GM13977 (cell line): Measurements from ENCODE around the gene TNFRSF17.

Source experiments
- DNase-seq: peaks from one replicate; pipeline ENCODE4 v3.0.0; 2012; ENCODE audit warnings: low spot score
- CTCF ChIP-seq: IDR thresholded peaks from 2 replicates; pipeline ENCODE4 v1.5.1; 2012; ENCODE audit warnings: mild to moderate bottlenecking, control low read depth; ENCODE audit not compliant: insufficient read depth; ENCODE audit errors: extremely low read depth, missing control alignments
- in situ Hi-C: fragments of 300-500 bp; cut with MboI; formaldehyde crosslinking; loops from one replicate; pipeline ENCODE4 v1.12.0; 2022; ENCODE audit warnings: low sequenced_read_pairs, low pct_unique_long_range_greater_than_20kb, mixed read lengths, inconsistent platforms; ENCODE audit not compliant: unreplicated experiment

TNFRSF17 gene

GRCh38 chr16:11986521-11987057, 21.6 kb downstream of the TNFRSF17 start:
- no peak for DNase-seq
- TF ChIP-seq CTCF: no peak
- in situ Hi-C loops: no loop called here

- in situ Hi-C loops: no loop called here
- no peak for TF ChIP-seq CTCF
- no peak for DNase-seq
Observed at GRCh38 chr16:11988258-11988978, 23.4 kb downstream of the TNFRSF17 start.

- in situ Hi-C loops: no loop called here
- TF ChIP-seq CTCF: no peak
Observed at GRCh38 chr16:11990702-11991390, 25.8 kb downstream of the TNFRSF17 start.

GRCh38 chr16:11992008-11992584, 27.1 kb downstream of the TNFRSF17 start:
- in situ Hi-C loops: no loop called here
- no peak for DNase-seq

More at GRCh38 chr16:11990702-11991390, 25.8 kb downstream of the TNFRSF17 start:
- no peak for DNase-seq

GRCh38 chr16:11992586-11993524, 27.8 kb downstream of the TNFRSF17 start:
- no peak for TF ChIP-seq CTCF
- no peak for DNase-seq
- in situ Hi-C loops: no loop called here

More at GRCh38 chr16:11992008-11992584, 27.1 kb downstream of the TNFRSF17 start:
- TF ChIP-seq CTCF: no peak
